ENCODE measurements around the gene SH2D2A.

SH2D2A gene

DNA sequence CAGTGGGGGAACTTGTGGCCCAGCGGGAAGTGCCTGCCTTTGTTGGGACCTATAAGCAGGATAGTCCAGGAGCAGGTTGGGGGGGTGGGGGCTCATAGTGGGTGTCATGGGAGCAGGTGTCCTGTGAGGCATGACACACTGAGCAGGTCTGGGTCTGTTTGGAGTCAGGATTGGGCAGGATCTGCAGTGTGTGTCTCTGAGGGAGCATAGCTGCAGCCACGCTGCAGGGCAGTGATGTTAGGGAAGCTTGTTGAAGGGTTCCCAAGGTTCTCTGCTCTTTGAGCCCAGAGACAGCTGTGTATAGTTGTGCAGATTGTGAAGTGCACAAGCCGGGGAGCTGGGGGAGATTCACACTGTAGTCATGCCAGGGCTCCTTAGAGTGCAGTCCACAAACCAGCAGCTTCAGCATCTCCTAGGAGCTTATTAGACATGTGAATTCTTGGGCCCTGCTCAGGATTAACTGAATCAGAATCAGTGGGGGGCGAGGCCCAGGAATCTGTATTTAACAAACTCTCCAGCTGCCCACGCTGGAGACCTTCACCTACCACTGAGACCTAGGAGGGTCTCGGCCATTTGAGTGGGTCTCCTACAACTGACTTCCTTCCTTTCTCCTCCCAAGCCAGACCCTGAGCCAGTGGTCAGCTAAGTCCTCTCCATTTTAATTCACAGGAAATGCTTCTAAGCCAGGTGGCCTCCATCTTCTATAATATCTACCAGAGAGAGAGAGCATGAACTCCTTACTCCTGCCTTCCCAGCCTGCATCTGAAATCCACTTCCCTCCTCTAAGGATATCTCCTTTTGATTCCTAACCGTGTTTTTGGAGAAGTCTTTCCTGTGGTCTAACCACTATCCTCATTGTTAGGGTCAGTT, 31.2 kb upstream of the SH2D2A start:
- DNase-seq (ENCODE audit: low read depth in 2 of 2): no peak

DNA sequence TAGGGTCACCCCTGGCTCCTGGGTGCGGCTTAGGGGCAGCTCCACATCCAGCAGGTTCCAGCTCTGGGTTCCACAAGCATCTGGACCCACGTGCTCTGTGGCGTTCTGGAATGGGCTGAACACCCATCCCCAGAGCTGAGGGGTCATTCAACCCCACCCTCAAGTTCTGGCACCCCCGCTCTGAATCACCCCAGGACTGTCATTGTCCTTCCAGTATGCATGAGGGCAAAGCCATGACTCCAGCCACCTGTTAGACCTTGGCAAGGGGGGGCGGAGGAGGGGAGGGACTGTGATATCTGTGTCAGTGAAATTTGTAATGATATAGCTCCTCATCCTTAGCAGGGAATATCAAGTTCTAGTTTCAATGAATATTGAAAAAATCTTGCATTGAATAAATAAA, 30.0 kb upstream of the SH2D2A start:
- DNase-seq (ENCODE audit: low read depth in 2 of 2): no peak

DNA sequence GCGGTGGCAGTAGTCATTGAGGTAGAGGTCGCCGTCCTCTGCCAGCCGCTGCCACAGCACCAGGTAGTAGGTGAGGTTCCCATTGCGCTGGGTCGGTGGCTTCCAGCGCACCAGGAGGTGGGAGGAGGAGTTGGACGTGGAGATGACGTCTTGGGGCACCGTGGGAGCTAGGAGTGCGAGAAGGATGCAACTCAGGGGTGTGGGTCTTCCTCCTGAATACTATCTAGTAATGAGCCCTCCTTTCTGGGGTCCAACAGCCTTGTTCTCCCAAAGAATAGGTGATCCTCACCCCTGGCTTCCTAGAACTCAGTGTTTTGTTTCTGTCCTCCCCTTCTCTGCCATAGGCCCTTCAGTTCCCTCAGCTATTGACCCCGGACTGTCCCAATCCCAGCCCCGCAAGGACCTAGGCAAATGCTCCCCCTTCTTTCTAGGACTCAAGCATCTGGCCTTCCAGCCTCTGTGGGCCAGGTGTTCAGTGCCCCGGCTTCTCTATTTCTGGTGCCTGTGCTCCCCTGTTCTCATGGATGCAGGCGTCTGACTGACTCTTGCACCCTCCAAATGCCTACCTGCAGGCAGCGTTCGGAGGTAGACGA, 29.4 kb upstream of the SH2D2A start:
- DNase-seq (ENCODE audit: low read depth in 2 of 2): no peak

DNA sequence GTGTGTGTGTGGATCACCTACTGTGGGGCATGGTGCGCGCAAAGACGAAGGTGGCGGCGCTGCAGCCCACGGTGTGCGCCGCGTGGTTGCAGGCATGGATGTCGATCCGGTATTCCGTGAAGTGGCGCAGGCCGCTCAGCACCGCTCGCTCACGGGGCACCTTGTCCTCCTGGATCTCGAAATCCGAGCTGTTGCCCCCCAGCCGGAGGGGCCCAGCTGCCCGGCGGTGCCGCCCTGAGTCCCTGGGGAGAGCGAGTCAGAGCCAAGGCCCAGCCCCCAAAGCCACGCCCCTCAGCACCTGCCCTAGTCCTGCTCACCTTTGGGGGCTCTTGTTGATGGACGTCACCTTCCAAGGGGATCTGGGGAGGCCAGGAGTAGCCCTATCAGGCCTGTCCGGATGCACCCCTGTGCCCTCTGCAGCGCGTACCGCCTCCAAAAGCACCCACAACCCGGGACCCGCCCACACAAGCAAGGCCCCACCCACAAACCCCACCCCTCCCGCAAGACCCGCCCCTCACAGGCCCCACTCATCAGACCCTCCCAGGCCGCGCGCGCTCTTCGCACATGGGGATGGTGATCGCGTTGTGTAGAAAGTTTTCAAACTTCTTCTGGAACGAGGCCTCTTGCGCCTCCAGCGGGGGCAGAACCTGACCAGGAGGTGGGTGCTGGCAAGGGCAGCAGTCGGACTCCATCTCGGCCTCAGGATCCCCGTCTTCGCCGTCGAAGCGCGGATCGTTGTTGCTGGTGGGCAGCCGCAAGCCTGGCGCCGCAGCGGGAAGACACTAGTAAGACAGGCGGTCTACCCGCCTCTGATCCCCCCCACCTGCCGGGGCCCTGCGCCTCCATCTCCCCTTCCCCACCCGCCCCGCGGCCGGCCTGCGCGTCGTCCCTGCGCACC, 28.7 kb upstream of the SH2D2A start:
- DNase-seq (ENCODE audit: low read depth in 2 of 2): no peak

DNA sequence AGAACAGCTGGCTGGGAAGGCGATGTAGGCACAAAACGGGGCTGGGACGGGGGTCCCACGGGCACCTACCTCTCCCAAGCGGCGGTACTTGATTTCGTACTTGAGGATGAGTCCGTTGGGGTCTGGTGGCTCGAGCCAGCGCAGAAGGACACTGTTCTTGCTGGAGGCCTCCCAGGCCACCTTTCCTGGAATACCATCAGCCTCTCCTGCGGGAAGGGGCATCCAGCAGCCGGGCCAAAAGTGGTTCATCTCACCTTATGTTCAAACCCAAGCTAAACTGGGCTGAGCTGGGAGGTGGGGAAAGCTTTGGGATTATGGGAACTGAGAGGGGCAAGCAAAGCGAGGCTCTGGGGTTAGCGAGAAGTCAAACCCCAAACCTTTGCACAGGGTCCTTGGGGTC, 28.0 kb upstream of the SH2D2A start:
- DNase-seq (ENCODE audit: low read depth in 2 of 2): no peak

DNA sequence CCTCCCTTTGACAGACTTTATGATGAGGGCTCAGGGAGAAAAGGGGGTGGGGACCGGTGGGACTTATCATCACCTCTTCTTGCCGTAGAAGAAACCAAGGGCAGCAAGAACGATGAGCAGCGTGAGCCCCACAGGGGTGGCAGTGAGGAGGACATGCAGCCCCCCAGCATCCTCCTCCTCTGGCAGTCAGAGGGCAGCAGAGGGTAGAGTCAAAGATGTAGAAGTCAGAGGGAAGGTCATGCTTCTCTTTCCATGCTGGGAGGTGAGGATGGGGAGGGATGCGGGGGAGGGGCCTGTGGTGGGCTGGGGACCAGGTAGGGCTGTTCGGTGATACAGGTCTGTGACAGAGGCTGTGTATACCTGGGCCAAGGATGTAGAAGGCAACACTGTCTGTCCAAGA, 27.5 kb upstream of the SH2D2A start:
- DNase-seq (ENCODE audit: low read depth in 2 of 2): no peak

DNA sequence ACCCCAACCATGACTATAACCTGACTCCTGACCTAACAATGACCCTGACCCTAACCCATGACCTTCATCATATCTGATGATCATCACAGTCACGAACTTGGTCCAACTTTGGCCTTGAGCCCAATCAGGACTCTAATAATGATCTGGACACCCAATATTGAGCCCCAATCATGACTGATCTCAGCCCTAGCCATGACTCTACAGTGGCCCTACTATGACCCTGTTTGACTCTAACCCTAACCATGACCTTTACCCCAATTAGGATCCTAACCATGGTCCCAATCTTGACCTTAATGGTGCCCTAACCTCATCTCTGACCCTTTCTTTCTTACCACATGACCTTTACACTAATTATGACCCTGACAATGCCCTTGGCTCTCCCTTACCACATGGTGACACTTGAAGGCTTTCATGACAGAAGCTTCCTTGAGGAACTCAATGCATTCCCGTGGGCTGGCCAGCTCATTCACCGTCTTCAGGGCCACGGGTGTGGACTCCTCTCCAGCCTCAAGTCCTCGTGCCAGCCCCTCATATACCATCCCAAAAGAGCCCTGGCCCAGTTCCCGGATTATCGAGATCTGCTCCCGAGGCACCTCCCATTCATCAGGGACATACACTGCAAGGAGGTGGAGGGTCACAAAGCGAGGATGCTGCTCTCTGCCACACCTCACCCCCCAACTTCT, 26.1 kb upstream of the SH2D2A start:
- no peak for DNase-seq (ENCODE audit: low read depth in 2 of 2)

DNA sequence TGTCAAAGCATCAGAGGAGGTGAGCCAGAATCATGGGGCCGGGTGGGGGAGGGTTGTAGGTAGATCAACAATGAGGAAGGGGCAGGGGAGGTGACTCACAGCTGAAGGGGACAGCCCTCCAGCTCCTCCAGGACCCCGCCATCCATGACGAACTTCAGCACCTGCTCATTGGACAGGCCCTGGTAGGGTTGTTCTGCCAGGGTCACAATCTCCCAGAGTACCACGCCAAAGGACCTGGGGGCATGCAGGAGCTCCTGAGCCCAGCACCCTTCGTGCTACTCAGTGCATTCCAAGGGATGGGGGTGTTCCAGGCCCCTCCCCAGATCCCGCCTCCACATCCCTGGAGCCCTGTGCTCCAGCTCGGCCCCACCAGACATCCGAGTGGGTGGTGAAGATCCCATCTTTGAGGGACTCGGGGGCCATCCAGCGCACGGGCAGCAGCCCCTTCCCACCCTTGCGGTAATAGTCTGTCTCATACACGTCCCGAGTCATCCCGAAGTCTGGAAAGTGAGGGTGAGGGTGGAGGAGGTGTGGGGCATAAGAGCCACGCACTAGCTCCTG, 24.7 kb upstream of the SH2D2A start:
- DNase-seq (ENCODE audit: low read depth in 2 of 2): no peak

DNA sequence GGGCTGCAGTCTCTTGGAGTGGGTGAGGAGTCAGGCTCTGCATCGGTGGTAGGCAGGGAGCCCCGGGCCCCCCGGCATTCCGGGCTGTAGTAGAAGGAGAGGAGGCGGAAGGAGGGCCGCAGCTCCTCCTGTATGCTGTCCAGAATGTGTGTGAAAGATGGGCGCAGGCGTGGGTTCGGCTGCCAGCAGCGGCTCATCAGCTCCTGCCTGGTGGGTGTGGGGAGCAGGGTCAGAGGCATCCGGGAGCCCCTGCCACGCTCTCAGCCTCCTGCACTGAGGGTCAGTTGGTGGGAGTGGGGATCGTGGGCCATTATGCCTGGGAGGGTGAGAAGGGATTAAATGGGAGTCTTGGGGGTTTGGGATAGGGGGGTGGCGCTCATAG, 24.2 kb upstream of the SH2D2A start:
- DNase-seq (ENCODE audit: low read depth in 2 of 2): no peak

DNA sequence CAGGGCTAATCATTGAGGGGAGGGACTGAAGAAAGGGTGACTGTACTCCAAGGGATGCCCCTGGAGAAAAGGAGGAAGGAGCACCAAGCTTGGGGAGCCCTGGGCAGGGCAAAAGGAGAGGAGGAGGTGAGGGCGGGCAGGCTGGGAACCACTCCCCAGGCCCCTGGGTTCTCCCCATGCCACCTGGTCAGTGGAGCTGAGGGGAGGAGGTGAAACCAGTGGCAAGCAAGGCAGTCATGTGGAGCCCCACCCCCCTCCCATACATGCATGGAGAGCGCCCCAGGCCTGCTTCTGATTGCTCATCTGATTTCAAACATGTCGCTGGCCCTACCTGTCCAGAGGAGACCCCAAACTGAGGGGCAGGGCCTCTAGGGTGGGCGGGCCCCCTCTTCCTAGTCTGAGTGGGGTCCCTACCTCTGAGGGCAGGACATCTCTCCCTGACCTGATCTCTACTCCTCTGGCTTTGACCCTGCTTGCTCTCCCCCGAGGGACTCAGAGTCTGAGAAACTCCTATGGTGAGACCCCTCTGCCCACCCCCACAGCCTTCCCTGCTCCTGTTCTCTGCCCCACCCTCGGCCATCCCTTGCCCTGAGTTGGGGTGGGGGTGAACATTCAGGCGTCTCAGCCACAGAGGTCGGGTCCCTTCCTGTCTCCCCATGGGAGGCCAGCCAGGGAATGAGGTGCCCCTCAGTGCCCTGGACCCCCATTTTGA, 23.7 kb upstream of the SH2D2A start:
- DNase-seq (ENCODE audit: low read depth in 2 of 2): no peak

DNA sequence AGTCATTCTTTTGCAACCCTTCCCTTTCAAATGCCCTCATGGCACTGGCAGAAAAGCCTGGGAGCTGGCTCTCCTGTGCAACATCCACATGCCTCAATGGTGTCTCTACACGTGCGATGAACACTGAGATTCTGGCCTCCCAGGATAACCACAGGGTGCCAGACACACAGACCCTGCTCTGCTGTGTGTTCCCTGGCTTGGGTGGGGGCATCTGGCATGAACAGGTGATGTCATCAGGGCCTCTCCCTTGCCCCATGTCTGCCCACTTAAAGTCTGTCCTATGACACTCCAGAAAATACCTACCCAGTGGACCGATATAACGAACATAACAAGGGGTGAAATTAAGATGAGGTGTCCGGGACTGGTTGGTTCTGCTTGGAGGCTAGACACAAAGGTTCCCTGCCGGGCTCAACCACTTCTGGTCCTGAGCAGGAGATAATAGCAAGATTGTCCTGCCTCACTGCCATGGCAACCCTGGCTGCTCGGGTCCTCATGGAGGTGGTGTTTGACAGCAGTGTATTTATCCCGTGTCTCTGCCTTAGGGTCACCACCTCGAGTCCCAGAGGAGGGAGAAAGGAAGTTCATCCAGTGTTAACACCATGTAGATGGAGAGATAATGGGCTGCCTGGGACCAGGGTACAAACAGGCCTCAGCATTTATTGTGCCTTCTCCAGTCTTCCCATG, 22.9 kb upstream of the SH2D2A start:
- DNase-seq (ENCODE audit: low read depth in 2 of 2): no peak

DNA sequence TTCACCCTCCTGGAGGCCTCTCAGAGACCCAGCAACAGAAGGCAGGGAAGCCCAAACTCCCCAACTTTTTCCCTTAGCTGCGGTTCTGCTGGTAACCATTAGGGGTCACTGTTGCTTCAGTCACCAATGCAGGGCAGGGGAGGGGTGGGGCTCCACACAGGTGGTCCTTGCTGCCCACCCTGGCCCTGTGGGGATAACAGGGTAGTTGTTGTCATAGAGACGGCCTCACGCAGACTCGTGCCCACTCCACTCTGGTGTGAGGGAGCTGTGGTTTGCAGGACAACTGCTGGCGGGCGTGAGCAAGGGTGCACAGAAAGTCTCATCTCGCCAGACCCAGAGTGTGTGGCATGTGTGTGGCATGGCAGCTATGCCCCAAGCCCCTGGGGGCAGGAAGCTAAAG, 22.3 kb upstream of the SH2D2A start:
- DNase-seq (ENCODE audit: low read depth in 2 of 2): no peak

DNA sequence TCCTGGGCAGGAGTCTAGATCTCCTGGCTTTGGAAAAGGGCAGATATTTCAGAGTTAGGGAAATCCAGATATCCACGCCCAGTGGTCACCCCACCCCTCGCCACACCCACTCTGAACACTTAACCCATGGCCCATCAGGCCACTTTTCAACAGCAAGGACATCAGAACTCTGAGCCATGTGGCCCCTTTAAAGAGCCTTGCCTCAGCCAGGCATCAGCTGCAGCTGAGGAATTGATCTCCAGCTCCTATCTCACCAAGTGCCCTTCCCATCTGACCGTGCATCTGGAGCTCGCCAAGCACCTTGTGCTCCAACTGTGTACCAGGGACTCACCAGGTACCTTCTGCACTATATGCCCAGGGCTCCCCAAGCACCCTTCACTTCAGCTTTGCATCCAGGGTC, 20.2 kb upstream of the SH2D2A start:
- DNase-seq (ENCODE audit: low read depth in 2 of 2): no peak

DNA sequence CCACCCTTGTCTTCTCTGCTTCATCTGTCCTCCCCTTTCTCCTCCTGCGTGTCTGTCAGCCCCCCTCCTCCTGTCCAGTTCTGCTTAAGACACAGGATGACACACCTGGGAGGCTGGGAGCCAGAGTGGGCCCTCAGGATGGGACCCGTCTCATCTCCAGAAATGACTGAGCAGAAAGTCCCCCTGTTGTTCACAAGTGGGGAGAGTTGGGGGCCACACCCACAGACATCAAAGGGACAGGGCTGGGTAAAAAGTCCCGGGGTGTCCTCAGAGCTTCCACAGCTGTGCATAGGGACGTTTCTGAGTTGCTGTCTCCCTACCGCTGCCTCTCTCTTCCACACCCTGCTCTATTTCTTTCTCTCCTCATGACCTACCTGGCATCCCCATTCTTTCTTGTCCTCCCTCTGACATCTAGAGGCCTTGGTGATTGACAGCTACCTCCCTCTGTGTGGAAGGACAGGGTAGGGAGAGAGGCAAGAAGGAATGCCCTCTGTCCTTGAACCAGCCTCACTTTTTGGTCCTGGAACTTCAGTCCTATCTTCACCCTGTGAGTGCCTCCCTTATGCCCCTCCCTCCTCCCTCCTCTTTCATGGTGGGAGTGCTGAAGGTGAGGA, 19.5 kb upstream of the SH2D2A start:
- no peak for DNase-seq (ENCODE audit: low read depth in 2 of 2)

DNA sequence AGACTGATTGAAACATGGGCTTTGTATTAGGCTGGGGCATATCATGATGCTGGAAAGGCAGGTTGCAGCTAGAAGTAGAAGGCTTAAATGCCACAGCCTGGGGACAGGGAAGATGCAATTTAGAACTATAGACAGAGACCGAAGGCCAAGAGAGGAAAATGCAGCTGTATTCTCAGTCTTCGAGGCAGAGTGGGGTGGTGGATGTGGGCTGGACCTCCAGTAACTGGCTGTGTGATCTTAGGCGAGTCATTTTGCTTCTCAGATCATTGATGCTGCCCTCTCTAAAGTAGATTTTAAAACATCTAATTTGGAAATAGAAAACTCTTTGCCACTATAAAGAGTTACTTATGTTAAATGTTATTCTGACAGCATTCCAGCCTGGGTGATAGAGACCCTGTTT, 17.7 kb upstream of the SH2D2A start:
- no peak for DNase-seq (ENCODE audit: low read depth in 2 of 2)

DNA sequence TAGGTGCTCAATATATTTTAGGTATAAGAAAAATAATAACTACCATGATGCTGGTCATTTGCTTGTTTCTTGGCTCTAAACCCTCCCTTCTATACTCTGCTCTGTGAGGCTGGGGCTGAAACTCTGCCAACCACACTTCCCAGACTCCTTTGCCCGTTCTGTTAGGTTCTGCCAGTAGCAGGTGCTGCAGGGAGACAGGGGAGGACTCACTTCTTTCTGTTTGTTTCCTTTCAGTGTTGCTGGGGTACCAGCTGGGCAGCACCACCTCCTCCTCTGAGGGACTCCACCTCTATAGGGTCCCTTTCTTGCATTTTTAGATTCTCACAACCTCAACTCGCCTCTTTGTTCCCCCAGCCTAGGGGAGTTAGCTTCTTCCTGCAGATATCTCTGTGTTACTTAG, 17.0 kb upstream of the SH2D2A start:
- no peak for DNase-seq (ENCODE audit: low read depth in 2 of 2)

DNA sequence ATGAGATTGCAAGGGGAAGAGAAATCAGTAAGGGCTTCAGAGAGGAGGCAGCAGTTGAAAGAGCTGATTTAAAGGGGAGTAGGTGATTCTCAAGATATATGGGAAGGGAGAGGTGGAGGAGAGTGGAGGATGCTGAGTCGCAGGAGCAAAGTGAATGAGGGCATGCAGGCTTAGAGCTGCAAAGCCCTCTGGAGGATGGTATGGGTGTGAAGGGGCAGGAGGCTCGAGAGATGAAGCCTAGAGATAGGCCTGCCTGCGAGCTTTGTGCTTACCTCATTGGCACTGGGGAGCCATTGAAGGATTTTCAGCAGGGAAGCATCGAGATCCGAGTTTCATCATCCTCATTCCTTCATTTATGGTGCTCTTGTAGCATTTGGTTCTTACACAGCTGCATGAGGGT, 15.8 kb upstream of the SH2D2A start:
- DNase-seq (ENCODE audit: low read depth in 2 of 2): no peak

DNA sequence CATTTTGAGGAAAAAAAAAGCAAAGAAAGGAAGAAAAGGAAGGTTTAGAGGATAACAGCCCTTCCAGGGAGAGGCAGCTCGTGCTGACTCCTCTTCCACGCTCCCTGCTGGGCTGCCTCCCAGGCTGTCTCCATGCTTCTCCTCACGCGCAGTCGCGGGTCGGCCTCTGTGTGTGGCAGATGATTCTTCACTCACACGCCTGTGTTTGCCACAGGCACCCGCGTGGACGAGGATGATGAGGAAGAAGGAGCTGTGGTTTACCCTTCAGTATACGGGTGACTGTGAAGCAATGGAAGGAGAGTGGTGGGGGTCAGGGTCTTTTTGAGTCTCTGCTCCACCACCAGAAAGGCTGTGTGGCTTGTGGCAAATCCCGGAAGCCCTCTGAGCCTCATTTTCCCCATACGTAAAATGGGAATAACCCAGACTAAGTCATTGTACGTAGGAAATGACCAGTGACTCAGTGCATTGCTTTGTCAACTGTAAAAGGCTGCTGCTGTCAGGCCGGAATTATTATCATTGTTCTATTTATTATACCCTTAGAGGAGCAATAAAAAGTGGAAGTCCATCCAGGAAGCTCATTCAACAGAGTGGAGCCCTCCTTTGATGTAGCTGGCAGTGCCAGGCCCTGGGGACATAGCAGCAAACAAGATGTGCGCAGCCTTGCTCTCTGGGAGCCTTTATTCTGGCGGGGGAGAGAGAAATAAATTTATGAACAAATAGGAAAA, 11.9 kb upstream of the SH2D2A start:
- DNase-seq (ENCODE audit: low read depth in 2 of 2): no peak

DNA sequence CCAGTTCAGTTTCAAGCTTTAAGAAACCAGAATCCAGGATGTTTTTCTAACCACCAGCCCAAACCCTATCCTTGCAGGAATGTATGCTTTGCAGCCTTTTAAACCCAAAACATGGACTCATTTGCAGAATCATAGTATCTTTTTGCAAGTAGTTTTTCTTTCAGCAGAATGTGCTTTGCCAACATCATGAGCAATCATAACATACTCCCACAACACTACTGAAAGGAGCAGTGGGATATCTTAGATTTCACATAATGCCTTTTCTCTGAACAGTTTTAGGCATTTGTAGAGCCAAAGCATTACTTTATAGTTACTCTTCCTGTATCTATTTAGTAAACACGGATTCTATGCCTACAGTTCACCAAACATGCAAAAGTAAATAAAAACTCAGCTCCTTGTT, 10.0 kb upstream of the SH2D2A start:
- no peak for DNase-seq (ENCODE audit: low read depth in 2 of 2)

All from fibroblast of skin of left biceps (primary cell).